A549 (cell line): Measurements from ENCODE around the gene PDZD2. TPM values are rescaled to one million over a fixed set of nuclear protein-coding genes. Genes with fewer than 3 reads are reported as not detected.

Experiments
- ATAC-seq, 2 experiments: fragments of 200-7000 bp in 1 of 2; fragments of >200 bp in 1 of 2; cut with Nextera tagmentation in 1 of 2; cut with Tn5 transposase in 1 of 2; 3 replicates each; pipeline versions ENCODE4 v1.8.0 to v1.9.1; 2018 to 2020; ENCODE audit warnings: mild to moderate bottlenecking in 1 of 2, moderate library complexity in 1 of 2
- CTCF ChIA-PET: fragments of 300-600 bp; sonication (Branson Sonifier 250); formaldehyde crosslinking; extraction: SDS; loops from one replicate; lab custom pipeline; 2021; ENCODE audit warnings: antibody characterized with exemption, inconsistent platforms; lab: Yijun Ruan, JAX
- POLR2A ChIA-PET: fragments of 350-600 bp; formaldehyde crosslinking; extraction: SDS; loops from one replicate; lab custom pipeline; 2021; ENCODE audit warnings: antibody characterized with exemption, inconsistent platforms; lab: Yijun Ruan, JAX
- DNase-seq, 2 experiments: peaks; one replicate each; pipeline versions ENCODE4 v3.0.0 to v3.0.0-alpha.2; 2011 to 2016; ENCODE audit warnings: low read depth in 1 of 2, low spot score in 1 of 2
- FAIRE-seq: peaks from 2 replicates; lab custom pipeline; 2011; peaks lifted over from hg19 to GRCh38; lab: Jason Lieb, UNC
- H3K27ac ChIP-seq, 2 experiments: fragments of >200 bp; sonication (Bioruptor Twin); formaldehyde crosslinking; 3 replicates each; pipeline ENCODE4 v1.5.1; 2016 to 2017
- H3K4me1 ChIP-seq: fragments of >200 bp; sonication (Bioruptor Twin); formaldehyde crosslinking; 3 replicates; pipeline ENCODE4 v1.6.1; 2016
- H3K4me2 ChIP-seq: fragments of >200 bp; sonication (Bioruptor Twin); formaldehyde crosslinking; 3 replicates; pipeline ENCODE4 v1.6.1; 2016
- H3K4me3 ChIP-seq: fragments of >200 bp; sonication (Bioruptor Twin); formaldehyde crosslinking; 3 replicates; pipeline ENCODE4 v1.5.1; 2016
- H3K9me3 ChIP-seq: fragments of >200 bp; sonication (Bioruptor Twin); formaldehyde crosslinking; 3 replicates; pipeline ENCODE4 v1.6.1; 2016
- ATOH8 ChIP-seq: fragments of 250-450 bp; sonication (Bioruptor Pico); IDR thresholded peaks from 2 replicates; pipeline ENCODE4 v1.5.0; 2020; ENCODE audit warnings: low read depth, mild to moderate bottlenecking, moderate library complexity
- BHLHE40 ChIP-seq: IDR thresholded peaks from 2 replicates; pipeline ENCODE4 v1.6.1; 2012; ENCODE audit warnings: low read depth, low read length, inconsistent platforms
- CBX8 ChIP-seq: fragments of 200-600 bp; sonication (generic); IDR thresholded peaks from 2 replicates; pipeline ENCODE4 v1.6.1; 2016
- CEBPB ChIP-seq, 2 experiments: fragments of >200 bp in 1 of 2; sonication (Bioruptor Twin) in 1 of 2; formaldehyde crosslinking in 1 of 2; IDR thresholded peaks; 2 replicates each; pipeline ENCODE4 v1.6.1; 2012 to 2016
- CHD2 ChIP-seq: fragments of 150-350 bp; IDR thresholded peaks from 2 replicates; pipeline ENCODE4 v1.6.1; 2014; ENCODE audit warnings: low read length; ENCODE audit not compliant: partially characterized antibody
- CHD4 ChIP-seq: fragments of 200-600 bp; sonication (generic); IDR thresholded peaks from 2 replicates; pipeline ENCODE4 v1.6.1; 2016; ENCODE audit warnings: antibody characterized with exemption, mild to moderate bottlenecking, borderline replicate concordance
- EHF ChIP-seq: fragments of 250-450 bp; sonication (Bioruptor Pico); IDR thresholded peaks from 2 replicates; pipeline ENCODE4 v1.5.0; 2020; ENCODE audit warnings: mild to moderate bottlenecking
- EHMT2 ChIP-seq: fragments of 200-600 bp; sonication (generic); IDR thresholded peaks from 2 replicates; pipeline ENCODE4 v1.6.1; 2016; ENCODE audit warnings: antibody characterized with exemption, low read depth, mild to moderate bottlenecking, moderate library complexity
- EP300 ChIP-seq, 2 experiments: fragments of >200 bp; sonication (Bioruptor Twin); formaldehyde crosslinking; IDR thresholded peaks; 2 replicates in 1 of 2; 3 replicates in 1 of 2; pipeline ENCODE4 v1.6.1; 2016 to 2017
- GATA3 ChIP-seq: IDR thresholded peaks from 2 replicates; pipeline ENCODE4 v1.6.1; 2012; ENCODE audit warnings: borderline replicate concordance
- HDAC2 ChIP-seq: fragments of 200-600 bp; sonication (generic); IDR thresholded peaks from 2 replicates; pipeline ENCODE4 v1.6.1; 2016
- HES2 ChIP-seq: fragments of >200 bp; sonication (Bioruptor Twin); formaldehyde crosslinking; IDR thresholded peaks from 2 replicates; pipeline ENCODE4 v1.6.1; 2016
- JUN ChIP-seq, 2 experiments: fragments of >200 bp; sonication (Bioruptor Twin); formaldehyde crosslinking; IDR thresholded peaks; 2 replicates in 1 of 2; 3 replicates in 1 of 2; pipeline ENCODE4 v1.6.1; 2016 to 2017
- JUNB ChIP-seq: fragments of >200 bp; sonication (Bioruptor Twin); formaldehyde crosslinking; IDR thresholded peaks from 2 replicates; pipeline ENCODE4 v1.6.1; 2016
- KDM1A ChIP-seq: fragments of 200-600 bp; sonication (generic); IDR thresholded peaks from 2 replicates; pipeline ENCODE4 v1.6.1; 2016; ENCODE audit warnings: low read depth, mild to moderate bottlenecking
- MAZ ChIP-seq: fragments of 150-350 bp; IDR thresholded peaks from 2 replicates; pipeline ENCODE4 v1.6.1; 2014; ENCODE audit warnings: antibody characterized with exemption, low read depth, low read length, borderline replicate concordance
- MYC ChIP-seq: IDR thresholded peaks from 2 replicates; pipeline ENCODE4 v1.6.1; 2012; ENCODE audit warnings: mild to moderate bottlenecking, inconsistent platforms, low read length, improper control_type of control experiment, borderline replicate concordance
- NFE2L2 ChIP-seq: fragments of 150-350 bp; conservative IDR thresholded peaks from 2 replicates; pipeline ENCODE4 v1.6.1; 2014; ENCODE audit warnings: low read length
- NPAS2 ChIP-seq: fragments of 250-450 bp; sonication (Bioruptor Pico); IDR thresholded peaks from 2 replicates; pipeline ENCODE4 v1.8.0; 2022; ENCODE audit warnings: mild to moderate bottlenecking, moderate library complexity, borderline replicate concordance
- POLR2A ChIP-seq: IDR thresholded peaks from 2 replicates; pipeline ENCODE4 v1.6.1; 2012; ENCODE audit warnings: mild to moderate bottlenecking, low read length
- RAD21 ChIP-seq, 2 experiments: fragments of >200 bp in 1 of 2; sonication (Bioruptor Twin) in 1 of 2; formaldehyde crosslinking in 1 of 2; IDR thresholded peaks in 1 of 2; conservative IDR thresholded peaks in 1 of 2; 2 replicates in 1 of 2; 3 replicates in 1 of 2; pipeline ENCODE4 v1.6.1; 2012 to 2018; ENCODE audit warnings: inconsistent platforms in 1 of 2
- RNF2 ChIP-seq: fragments of 200-600 bp; sonication (generic); IDR thresholded peaks from 2 replicates; pipeline ENCODE4 v1.6.1; 2016; ENCODE audit warnings: low read depth, mild to moderate bottlenecking, antibody characterized with exemption, moderate library complexity, borderline replicate concordance
- SMC3 ChIP-seq: fragments of >200 bp; sonication (Bioruptor Twin); formaldehyde crosslinking; IDR thresholded peaks from 3 replicates; pipeline ENCODE4 v1.6.1; 2018; ENCODE audit warnings: inconsistent platforms
- TP53 ChIP-seq: fragments of 250-450 bp; sonication (Bioruptor Pico); IDR thresholded peaks from 2 replicates; pipeline ENCODE4 v1.5.0; 2021; ENCODE audit warnings: mild to moderate bottlenecking, moderate library complexity
- USF2 ChIP-seq: fragments of 450-650 bp; IDR thresholded peaks from 2 replicates; pipeline ENCODE4 v1.6.1; 2014; ENCODE audit warnings: antibody characterized with exemption
- ZC3H11A ChIP-seq: fragments of 450-650 bp; IDR thresholded peaks from 2 replicates; pipeline ENCODE4 v1.6.1; 2014; ENCODE audit warnings: antibody characterized with exemption, mild to moderate bottlenecking
- ZFP36 ChIP-seq: fragments of 450-650 bp; IDR thresholded peaks from 2 replicates; pipeline ENCODE4 v1.6.1; 2014; ENCODE audit warnings: borderline replicate concordance; ENCODE audit not compliant: partially characterized antibody
- ZSCAN20 ChIP-seq: fragments of 250-450 bp; sonication (Bioruptor Pico); IDR thresholded peaks from 2 replicates; pipeline ENCODE4 v1.8.0; 2022; ENCODE audit warnings: mild to moderate bottlenecking, moderate library complexity
- WGBS: methylation state at CpG from one replicate; pipeline ENCODE4 v1.1.6; 2017; ENCODE audit errors: missing lambda C conversion rate; 5-methylcytosine and 5-hydroxymethylcytosine counted together
- polyA plus RNA-seq, 4 experiments: library from polyadenylated mRNA; depleted of rRNA in 3 of 4; stranded (reverse); fragments of >200 nt; fragmentation: RNase III in 1 of 4; extraction: RNeasy Plus Mini Kit Qiagen cat#74134 plus additional on column Dnase treatment in 1 of 4; gene quantifications; 2 replicates in 3 of 4; 3 replicates in 1 of 4; pipeline ENCODE4 v1.2.3, GENCODE V29; 2011 to 2017

Gene PDZD2
- polyA plus RNA-seq, 2 of the 4 experiments (the other 2 are of a cell fraction) = 0.06 to 0.09 TPM

- Histone ChIP-seq H3K4me3 (no peak overlapping the region), H3K4me1 (no peaks in the 10 kb centered on the region), H3K9me3 (no peaks in the 10 kb centered on the region), H3K4me2 (no peak overlapping the region), H3K27ac (no peak overlapping the region)
- ChIA-PET CTCF (interaction anchor here (1.0 kb wide), 1 partner anchor 10 kb away, joined by 3 read pairs; no protein-coding TSS in a partner anchor), POLR2A (no interaction called here)
- DNase-seq (peak in 1 of 2 experiments; percentile 14), FAIRE-seq (no peak), ATAC-seq (no peak)
- 25% methylated on average over 1 of the region's 1 CpG for WGBS
- no peak for TF ChIP-seq NPAS2 (CRISPR knock-in tag)
- no peak for TF ChIP-seq TP53 (CRISPR knock-in tag)
- no peak for TF ChIP-seq ZSCAN20 (CRISPR knock-in tag)
- no peak for TF ChIP-seq ZC3H11A
- no peak for TF ChIP-seq CBX8
- TF ChIP-seq USF2 = 0 out of 2 replicates have a peak, but pooled peaks have one; percentile 19
Observed at GRCh38 chr5:31720004-31720403, 81.1 kb downstream of the PDZD2 start.

- ChIA-PET CTCF (no interaction called here), POLR2A (no interaction called here)
- WGBS = 26% methylated on average over 4 of the region's 4 CpGs
- H3K4me1 ChIP-seq = no peaks in the 10 kb centered on the region
- no peak overlapping the region for H3K27ac ChIP-seq
- no peak overlapping the region for H3K4me3 ChIP-seq
- TF ChIP-seq SMC3 (no peak), ZFP36 (peak; percentile 67)
- no peak overlapping the region for H3K4me2 ChIP-seq
- ATAC-seq = no peak
- no peak for DNase-seq
- FAIRE-seq = no peak
- H3K9me3 ChIP-seq = no peaks in the 10 kb centered on the region
Observed at GRCh38 chr5:31720811-31721345, 81.9 kb downstream of the PDZD2 start.

- CTCF ChIA-PET = no interaction called here
- Histone ChIP-seq H3K27ac (no peak overlapping the region), H3K4me1 (no peaks in the 10 kb centered on the region), H3K9me3 (no peaks in the 10 kb centered on the region), H3K4me2 (no peak overlapping the region), H3K4me3 (no peak overlapping the region)
- no peak for TF ChIP-seq MAZ
- no peak for TF ChIP-seq CEBPB (IDR thresholded peaks at IDR 0.05)
- no peak for TF ChIP-seq BHLHE40
- no peak for TF ChIP-seq POLR2A
- TF ChIP-seq MYC = no peak
- no peak for TF ChIP-seq JUNB
- no peak for TF ChIP-seq NPAS2 (CRISPR knock-in tag)
- TF ChIP-seq ATOH8 = no peak
- no peak for TF ChIP-seq HDAC2
- no peak for TF ChIP-seq RNF2
- TF ChIP-seq EHF (CRISPR knock-in tag) = no peak
- no peak for TF ChIP-seq EP300 (IDR thresholded peaks at IDR 0.05)
- no peak for TF ChIP-seq ZSCAN20 (CRISPR knock-in tag)
- no peak for ATAC-seq
- FAIRE-seq = no peak
- 58% methylated on average over 4 of the region's 4 CpGs for WGBS
- DNase-seq = no peak
- POLR2A ChIA-PET = no interaction called here
Observed at GRCh38 chr5:31722111-31722510, 83.2 kb downstream of the PDZD2 start.

- H3K4me2 ChIP-seq = no peak overlapping the region
- ATAC-seq (no peak), DNase-seq (no peak), FAIRE-seq (no peak)
- CTCF ChIA-PET = interaction anchor here (1.7 kb wide), 1 partner anchor 9 kb away, joined by 4 read pairs; no protein-coding TSS in a partner anchor
- POLR2A ChIA-PET = no interaction called here
- WGBS = 64% methylated on average over 10 of the region's 10 CpGs
- H3K4me1 ChIP-seq = no peaks in the 10 kb centered on the region
- no peak overlapping the region for H3K4me3 ChIP-seq
- H3K27ac ChIP-seq = no peak overlapping the region
- H3K9me3 ChIP-seq = no peaks in the 10 kb centered on the region
- TF ChIP-seq GATA3 = no peak
- no peak for TF ChIP-seq USF2
- TF ChIP-seq NFE2L2 = no peak
- TF ChIP-seq CHD4 = no peak
- TF ChIP-seq JUN (IDR thresholded peaks at IDR 0.05) = no peak
- no peak for TF ChIP-seq EHMT2
- no peak for TF ChIP-seq ZSCAN20 (CRISPR knock-in tag)
- no peak for TF ChIP-seq NPAS2 (CRISPR knock-in tag)
- TF ChIP-seq BHLHE40 = no peak
- no peak for TF ChIP-seq KDM1A
- no peak for TF ChIP-seq HES2
- TF ChIP-seq CHD2 = no peak
- TF ChIP-seq RAD21 (conservative IDR thresholded peaks at IDR 0.05 in 1 of 2, IDR thresholded peaks at IDR 0.05 in 1 of 2) = no peak
- TF ChIP-seq CBX8 = no peak
Observed at GRCh38 chr5:31725996-31726395, 87.1 kb downstream of the PDZD2 start.
